NB4 (cell line): Measurements from ENCODE around the gene JAK2.

Source experiments
- CTCF ChIP-seq: IDR thresholded peaks from one replicate; pipeline ENCODE4 v1.5.1; 2012; ENCODE audit warnings: low read depth, low read length
- MAX ChIP-seq: IDR thresholded peaks from 2 replicates; pipeline ENCODE4 v1.6.1; 2011; ENCODE audit warnings: low read depth, low read length
- MYC ChIP-seq: IDR thresholded peaks from 2 replicates; pipeline ENCODE4 v1.6.1; 2011; ENCODE audit warnings: low read depth, low read length
- POLR2A ChIP-seq: IDR thresholded peaks from 2 replicates; pipeline ENCODE4 v1.6.1; 2011; ENCODE audit warnings: mild to moderate bottlenecking; ENCODE audit not compliant: insufficient read length; ENCODE audit errors: extremely low read depth

- TF ChIP-seq POLR2A (no peak), CTCF (no peak), MAX (no peak), MYC (no peak)
Observed at GRCh38 chr9:4994166-4994890, 9.3 kb downstream of the JAK2 start.
